Pancreas (tissue), 10 donors: ENCODE results near the gene KRTAP4-12. TPM values are rescaled to one million over a fixed set of nuclear protein-coding genes. Genes with fewer than 3 reads are reported as not detected.
"Not testable (repeated sequence)": the region's sequence is repeated elsewhere in the genome, so short reads cannot be mapped to it uniquely, and the experiment has no call there.

ENCODE experiments used
- ATAC-seq, 4 donors: fragments of 200-7000 bp; cut with Tn5 transposase; one replicate each; pipeline versions ENCODE4 v1.8.0 to v1.9.1; 2020; ENCODE audit warnings: mild to moderate bottlenecking in 4 of 4, moderate library complexity in 4 of 4
- DNase-seq, 6 donors: peaks; one replicate each; pipeline ENCODE4 v3.0.0-alpha.2; 2020
- FAIRE-seq: peaks from 2 replicates; lab custom pipeline; 2012; peaks lifted over from hg19 to GRCh38; lab: Jason Lieb, UNC
- H3K27ac ChIP-seq, 4 donors: fragments of 200-600 bp; sonication (generic); 1 replicate in 3 of 4; 2 replicates in 1 of 4; pipeline versions ENCODE4 v1.5.0 to v1.8.0; 2020
- H3K27me3 ChIP-seq, 4 donors: fragments of 200-600 bp; one replicate each; pipeline ENCODE4 v1.8.0; 2021
- H3K36me3 ChIP-seq, 3 donors: fragments of 200-600 bp; sonication (generic) in 1 of 3; one replicate each; pipeline versions ENCODE4 v1.5.0 to v1.8.0; 2020 to 2021
- H3K4me1 ChIP-seq, 3 donors: fragments of 200-600 bp; one replicate each; pipeline ENCODE4 v1.8.0; 2021
- H3K4me3 ChIP-seq, 4 donors: fragments of 200-600 bp; sonication (generic) in 2 of 4; one replicate each; pipeline versions ENCODE4 v1.5.0 to v1.8.0; 2020 to 2021
- H3K9me3 ChIP-seq, 4 donors: fragments of 200-600 bp; one replicate each; pipeline ENCODE4 v1.8.0; 2021
- WGBS, 2 donors: extraction: QIAGEN DNeasy Blood & Tissue Kit; methylation state at CpG; one replicate each; pipeline ENCODE4 v1.1.7; 2013; 5-methylcytosine and 5-hydroxymethylcytosine counted together
- intact Hi-C, 3 donors: fragments of 100-400 bp; cut with DNase I; formaldehyde crosslinking; loops; one replicate each; pipeline versions ENCODE4 v1.11.1 to v1.14.2; 2022
- polyA plus RNA-seq, 2 donors: library from polyadenylated mRNA; stranded (reverse); fragments of 200-250 nt; gene quantifications; one replicate each; pipeline ENCODE4 v1.2.3, GENCODE V29; 2013
- total RNA-seq, 6 donors: library from RNA; stranded (reverse); fragmentation: NEBNext Ultra II Directional in 4 of 6; extraction: Animal tissue kit (Norgen Biotek cat#: 25700) in 4 of 6; gene quantifications; one replicate each; pipeline versions ENCODE4 v1.2.1 to v1.2.4, GENCODE V29; 2021 to 2023
- TF ChIP-seq, protein P1 (sequence below), 4 donors: fragments of 200-600 bp; sonication (generic) in 3 of 4; IDR thresholded peaks; one replicate each; pipeline versions ENCODE4 v1.5.0 to v1.8.0; 2021; ENCODE audit warnings: antibody characterized with exemption in 4 of 4
- donor health status: healthy with polysubstance abuse.
- donor health status: DM: no; HTN: no; CAD: no; lungs with moderate emphysema.
- donor health status: DM: no; HTN: no; CAD: no.
- donor health status: control.
- donor health status: control.
- donor health status: Bipolar disorder and iron deficiency.
- donor health status: DM: yes; HTN: yes; CAD: no.
- donor health status: DM: no; HTN: no; CAD: no.
- donor health status: DM: no; HTN: no; CAD: no.
- donor health status: DM: yes; HTN: yes; CAD: no.

Gene KRTAP4-12
- total and polyA plus RNA-seq, 8 donors: not detected

DNA sequence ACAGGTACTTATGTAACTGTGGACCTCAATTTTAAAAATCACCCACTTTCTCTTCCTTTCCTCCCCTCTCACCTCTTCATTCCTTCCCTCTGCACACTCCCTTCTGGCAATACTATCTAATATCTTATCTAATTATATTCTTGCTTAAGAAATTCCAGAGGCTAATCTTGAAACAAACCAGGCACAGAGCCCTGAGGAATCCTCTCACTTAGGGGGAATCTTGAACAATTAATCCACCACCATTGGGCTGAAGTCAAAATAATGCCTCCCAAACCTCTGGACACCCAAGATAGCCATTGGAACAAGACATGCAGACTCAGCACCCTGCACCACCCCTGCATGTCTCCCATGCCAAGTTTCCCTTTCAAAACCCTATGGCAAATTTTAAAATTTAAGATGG is 17.4 kb upstream of the KRTAP4-12 start:
- Histone ChIP-seq H3K4me1 (no peaks in the 10 kb centered on the region), H3K4me3 (no peak overlapping the region), H3K36me3 (no peaks in the 10 kb centered on the region), H3K9me3 (no peaks in the 10 kb centered on the region), H3K27ac (no peak overlapping the region), H3K27me3 (no peaks in the 10 kb centered on the region)
- TF ChIP-seq, protein P1, sequence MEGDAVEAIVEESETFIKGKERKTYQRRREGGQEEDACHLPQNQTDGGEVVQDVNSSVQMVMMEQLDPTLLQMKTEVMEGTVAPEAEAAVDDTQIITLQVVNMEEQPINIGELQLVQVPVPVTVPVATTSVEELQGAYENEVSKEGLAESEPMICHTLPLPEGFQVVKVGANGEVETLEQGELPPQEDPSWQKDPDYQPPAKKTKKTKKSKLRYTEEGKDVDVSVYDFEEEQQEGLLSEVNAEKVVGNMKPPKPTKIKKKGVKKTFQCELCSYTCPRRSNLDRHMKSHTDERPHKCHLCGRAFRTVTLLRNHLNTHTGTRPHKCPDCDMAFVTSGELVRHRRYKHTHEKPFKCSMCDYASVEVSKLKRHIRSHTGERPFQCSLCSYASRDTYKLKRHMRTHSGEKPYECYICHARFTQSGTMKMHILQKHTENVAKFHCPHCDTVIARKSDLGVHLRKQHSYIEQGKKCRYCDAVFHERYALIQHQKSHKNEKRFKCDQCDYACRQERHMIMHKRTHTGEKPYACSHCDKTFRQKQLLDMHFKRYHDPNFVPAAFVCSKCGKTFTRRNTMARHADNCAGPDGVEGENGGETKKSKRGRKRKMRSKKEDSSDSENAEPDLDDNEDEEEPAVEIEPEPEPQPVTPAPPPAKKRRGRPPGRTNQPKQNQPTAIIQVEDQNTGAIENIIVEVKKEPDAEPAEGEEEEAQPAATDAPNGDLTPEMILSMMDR (IDR thresholded peaks at IDR 0.05): no peak
- DNase-seq: no peak
- intact Hi-C loops: no loop called here
- no peak for FAIRE-seq
- ATAC-seq: no peak

DNA sequence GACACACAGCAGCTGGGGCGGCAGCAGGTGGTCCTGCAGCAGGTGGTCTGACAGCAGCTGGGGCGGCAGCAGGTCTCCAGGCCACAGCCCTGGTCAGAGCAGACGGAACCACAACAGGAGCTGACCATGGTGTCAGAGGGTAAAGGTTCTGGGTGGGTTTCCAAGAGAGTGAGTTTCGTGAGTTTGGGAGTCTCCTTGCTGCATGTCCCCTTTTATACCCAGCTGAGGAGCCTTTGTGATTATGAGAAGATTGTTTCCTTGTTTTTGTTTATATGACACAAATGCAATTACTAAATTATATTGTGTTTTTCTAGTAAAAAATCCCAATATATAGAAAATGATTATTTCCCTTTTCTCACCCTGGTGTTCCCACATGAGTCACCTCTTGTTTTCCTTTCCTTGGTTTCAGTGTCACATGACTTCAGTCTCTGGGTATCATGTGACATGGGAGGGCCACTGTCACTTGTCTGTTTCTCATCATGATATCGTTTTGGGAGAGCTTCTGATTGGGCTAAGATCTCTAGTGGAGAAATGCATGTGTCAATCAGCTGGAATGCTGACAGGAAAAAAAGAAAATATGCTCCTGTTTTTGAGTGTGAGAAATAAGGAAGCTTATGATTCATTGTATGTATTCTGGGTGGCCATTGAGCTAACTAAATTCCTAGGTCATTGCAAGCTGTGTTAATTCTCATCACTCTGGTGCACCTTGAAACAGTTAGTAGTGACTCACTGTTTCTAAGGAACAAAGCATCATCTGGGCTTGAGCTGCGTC is 16.6 kb upstream of the KRTAP4-12 start, which contains the start of gene KRTAP4-6:
Gene KRTAP4-6, minus strand, starts transcription at position 185 of the 772 bp plus-strand sequence. Its CDS starts 57 bp downstream, at position 128.
- no peak for DNase-seq
- Histone ChIP-seq H3K36me3 (no peaks in the 10 kb centered on the region), H3K27me3 (no peaks in the 10 kb centered on the region), H3K27ac (no peak within 1 kb of the TSS), H3K4me3 (no peak within 1 kb of the TSS), H3K4me1 (no peaks in the 10 kb centered on the region), H3K9me3 (no peaks in the 10 kb centered on the region)
- intact Hi-C loops: no loop called here
- no peak for FAIRE-seq
- 64 to 79% methylated on average over 6 of the region's 6 CpGs for WGBS, 2 donors
- TF ChIP-seq, protein P1 (IDR thresholded peaks at IDR 0.05): no peak
- no peak for ATAC-seq

DNA sequence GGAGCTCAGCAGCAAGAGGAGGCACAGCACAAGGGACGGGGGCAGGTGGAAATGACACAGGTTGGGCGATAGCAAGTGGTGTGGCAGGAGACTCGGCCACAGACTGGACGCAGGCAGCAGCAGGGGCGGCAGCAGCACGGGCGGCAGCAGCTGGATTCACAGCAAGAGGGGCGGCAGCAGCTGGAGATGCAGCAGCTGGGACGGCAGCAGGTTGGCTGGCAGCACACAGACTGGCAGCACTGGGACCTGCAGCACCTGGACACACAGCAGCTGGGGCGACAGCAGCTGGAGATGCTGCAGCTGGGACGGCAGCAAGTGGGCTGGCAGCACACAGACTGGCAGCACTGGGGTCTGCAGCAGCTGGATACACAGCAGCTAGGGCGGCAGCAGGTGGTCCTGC is 15.9 kb upstream of the KRTAP4-12 start:
- ATAC-seq, H3K27ac ChIP-seq, H3K27me3 ChIP-seq, H3K4me1 ChIP-seq, H3K4me3 ChIP-seq, H3K9me3 ChIP-seq, H3K36me3 ChIP-seq, FAIRE-seq, intact Hi-C loops: not testable (repeated sequence)
- WGBS, 2 donors: 69 to 73% methylated on average over 12 of the region's 12 CpGs
- peak in 1 of 6 donors; percentile 64 for DNase-seq

DNA sequence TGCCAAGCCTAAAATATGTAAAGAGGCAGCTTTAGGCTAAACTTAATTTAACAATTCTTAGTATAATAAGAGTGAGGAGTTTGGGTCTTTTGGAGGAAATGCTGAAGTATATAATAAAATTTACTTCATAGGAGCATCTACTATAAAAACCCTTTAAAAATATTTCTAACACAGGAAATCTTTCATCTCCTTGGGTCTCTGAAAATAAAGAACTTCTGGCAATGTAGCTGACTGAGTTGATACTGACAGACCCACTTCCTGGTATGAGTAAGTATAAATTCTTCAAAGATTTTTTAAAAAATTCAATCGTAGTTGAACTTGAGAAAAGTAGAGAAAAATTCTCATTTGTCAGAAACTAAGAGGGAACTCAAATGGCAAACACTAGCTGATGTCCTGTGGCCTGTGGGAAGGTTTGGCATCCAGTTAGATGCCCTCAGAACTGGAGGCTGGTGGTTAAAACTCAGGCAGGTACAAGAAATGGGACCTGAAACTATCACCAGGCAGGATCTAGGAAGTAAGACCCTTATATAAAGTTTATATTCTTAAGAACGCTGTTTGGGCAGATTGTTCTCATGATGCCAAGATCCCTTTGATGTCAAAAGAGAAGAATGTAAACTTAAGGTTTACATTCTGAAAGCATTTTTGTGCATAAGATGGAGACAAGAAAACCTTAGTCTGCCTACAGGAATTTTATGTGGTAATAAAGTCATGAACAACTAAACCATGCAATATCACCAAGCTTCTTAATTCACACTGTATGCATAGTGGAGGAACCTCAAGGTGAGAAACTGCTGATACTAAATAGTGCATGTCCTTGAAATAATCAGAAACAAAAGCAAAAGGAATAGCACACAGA is 10.1 kb upstream of the KRTAP4-12 start:
- Histone ChIP-seq H3K4me1 (no peaks in the 10 kb centered on the region), H3K27ac (no peak overlapping the region), H3K36me3 (no peaks in the 10 kb centered on the region), H3K9me3 (no peaks in the 10 kb centered on the region), H3K27me3 (peaks cover 0 to 3% (median 0%) of the 10 kb centered on the region in 4 donors), H3K4me3 (no peak overlapping the region)
- WGBS, 2 donors: 51 to 56% methylated on average over 2 of the region's 2 CpGs
- intact Hi-C loops: no loop called here
- DNase-seq (no peak), FAIRE-seq (no peak), ATAC-seq (no peak)
- TF ChIP-seq, protein P1 (IDR thresholded peaks at IDR 0.05): no peak

DNA sequence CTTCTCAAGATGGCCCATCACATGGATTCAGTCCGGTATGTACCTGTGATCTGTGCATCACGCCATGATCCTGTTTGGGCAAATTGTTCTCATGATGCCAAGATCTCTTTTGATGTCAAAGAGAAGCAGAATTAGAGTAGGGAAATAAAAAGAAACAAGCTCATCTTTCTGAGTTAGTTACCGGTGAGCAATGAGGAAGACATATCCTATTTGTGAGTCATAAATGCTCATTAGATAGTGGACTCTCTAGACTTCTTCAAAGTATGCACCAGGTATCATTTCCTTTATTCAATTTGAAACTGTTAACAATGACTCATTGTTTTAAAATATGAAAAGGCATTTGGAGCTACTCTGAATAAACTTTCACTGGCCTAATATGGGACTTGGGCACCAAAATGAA is 8.0 kb upstream of the KRTAP4-12 start:
- no peaks in the 10 kb centered on the region for H3K9me3 ChIP-seq
- FAIRE-seq (no peak), DNase-seq (no peak), ATAC-seq (no peak)
- TF ChIP-seq, protein P1 (IDR thresholded peaks at IDR 0.05): no peak
- H3K27me3 ChIP-seq: peaks cover 0 to 3% (median 0%) of the 10 kb centered on the region in 4 donors
- no peak overlapping the region for H3K4me3 ChIP-seq
- no peak overlapping the region for H3K27ac ChIP-seq
- no peaks in the 10 kb centered on the region for H3K36me3 ChIP-seq
- H3K4me1 ChIP-seq: no peaks in the 10 kb centered on the region
- 72 to 87% methylated on average over 3 of the region's 3 CpGs for WGBS, 2 donors
- intact Hi-C loops: no loop called here
